Uterus (tissue), 4 donors: Measurements from ENCODE around the gene CUBN. TPM values are rescaled to one million over a fixed set of nuclear protein-coding genes. Genes with fewer than 3 reads are reported as not detected.

Source experiments
- DNase-seq, 2 donors: peaks; one replicate each; pipeline ENCODE4 v3.0.0-alpha.2; 2019 to 2020
- H3K27ac ChIP-seq, 2 donors: fragments of 200-600 bp; sonication (generic); 1 replicate in 1 of 2; 2 replicates in 1 of 2; pipeline ENCODE4 v1.5.1; 2016 to 2018
- H3K27me3 ChIP-seq, 2 donors: fragments of 200-600 bp; sonication (generic); one replicate each; pipeline ENCODE4 v1.5.1; 2018 to 2019; ENCODE audit warnings: control low read depth in 1 of 2
- H3K36me3 ChIP-seq, 2 donors: fragments of 200-600 bp; sonication (generic); one replicate each; pipeline ENCODE4 v1.5.1; 2019; ENCODE audit warnings: control low read depth in 1 of 2
- H3K4me1 ChIP-seq, 2 donors: fragments of 200-600 bp; sonication (generic); one replicate each; pipeline ENCODE4 v1.5.1; 2018 to 2019; ENCODE audit warnings: control low read depth in 1 of 2
- H3K4me3 ChIP-seq, 2 donors: fragments of 200-600 bp; sonication (generic); 1 replicate in 1 of 2; 2 replicates in 1 of 2; pipeline ENCODE4 v1.5.1; 2018 to 2019; ENCODE audit warnings: mild to moderate bottlenecking in 1 of 2
- H3K9me3 ChIP-seq, 2 donors: fragments of 200-600 bp; sonication (generic); one replicate each; pipeline ENCODE4 v1.5.1; 2019; ENCODE audit warnings: control low read depth in 1 of 2
- CTCF ChIP-seq, 4 experiments: fragments of 200-600 bp in 2 of 4; fragments of 450-650 bp in 2 of 4; sonication (generic) in 2 of 4; IDR thresholded peaks; one replicate each; pipeline ENCODE4 v1.5.1; 2016 to 2019; ENCODE audit warnings: antibody characterized with exemption in 4 of 4, mild to moderate bottlenecking in 2 of 4, moderate library complexity in 1 of 4
- POLR2A ChIP-seq, 2 donors: fragments of 450-650 bp; IDR thresholded peaks; one replicate each; pipeline ENCODE4 v1.6.1; 2016; ENCODE audit warnings: antibody characterized with exemption in 2 of 2, mild to moderate bottlenecking in 1 of 2, moderate library complexity in 1 of 2
- intact Hi-C: fragments of 100-400 bp; cut with DNase I; formaldehyde crosslinking; loops from one replicate; pipeline ENCODE4 v1.15.1; 2023; ENCODE audit warnings: low total_unique reads
- total RNA-seq, 4 donors: library from RNA; depleted of rRNA in 3 of 4; stranded (reverse); fragments of >200 nt in 3 of 4; gene quantifications; one replicate each; pipeline versions ENCODE4 v1.1.0 to v1.2.4, GENCODE V29; 2014 to 2023
- donor health status: DM: yes; HTN: yes; CAD: no.

CUBN gene
- total RNA-seq, 4 donors from 2014 or later: 3.5 to 9.5 (median 5.1) TPM

GRCh38 chr10:17028798-17029197 is 100.8 kb downstream of the CUBN start:
- Histone ChIP-seq H3K27ac (peak overlapping the region; percentile 68 to 83), H3K4me3 (no peak overlapping the region), H3K36me3 (no peaks in the 10 kb centered on the region), H3K4me1 (no peaks in the 10 kb centered on the region), H3K9me3 (no peaks in the 10 kb centered on the region), H3K27me3 (no peaks in the 10 kb centered on the region)
- no peak for DNase-seq
- intact Hi-C loops: no loop called here
- no peak for TF ChIP-seq POLR2A (IDR thresholded peaks at IDR 0.05)
- no peak for TF ChIP-seq CTCF (IDR thresholded peaks at IDR 0.05)

- Histone ChIP-seq H3K27ac (no peak overlapping the region), H3K4me3 (no peak overlapping the region), H3K9me3 (no peaks in the 10 kb centered on the region), H3K4me1 (no peaks in the 10 kb centered on the region), H3K36me3 (no peaks in the 10 kb centered on the region), H3K27me3 (no peaks in the 10 kb centered on the region)
- TF ChIP-seq CTCF (IDR thresholded peaks at IDR 0.05) (no peak), POLR2A (IDR thresholded peaks at IDR 0.05) (no peak)
- intact Hi-C loops: no loop called here
- no peak for DNase-seq
Measured at GRCh38 chr10:17026686-17027485, 102.7 kb downstream of the CUBN start.

GRCh38 chr10:17025444-17026295 is 103.9 kb downstream of the CUBN start:
- Histone ChIP-seq H3K4me3 (no peak overlapping the region), H3K36me3 (no peaks in the 10 kb centered on the region), H3K4me1 (no peaks in the 10 kb centered on the region), H3K9me3 (no peaks in the 10 kb centered on the region), H3K27me3 (no peaks in the 10 kb centered on the region), H3K27ac (peak overlapping the region in 1 of 2 donors; percentile 24)
- intact Hi-C loops: no loop called here
- no peak for TF ChIP-seq CTCF (IDR thresholded peaks at IDR 0.05)
- TF ChIP-seq POLR2A (IDR thresholded peaks at IDR 0.05): no peak
- DNase-seq: no peak

GRCh38 chr10:17024461-17024860 is 105.2 kb downstream of the CUBN start:
- DNase-seq: no peak
- Histone ChIP-seq H3K36me3 (no peaks in the 10 kb centered on the region), H3K4me1 (no peaks in the 10 kb centered on the region), H3K9me3 (no peaks in the 10 kb centered on the region), H3K27ac (no peak overlapping the region), H3K4me3 (no peak overlapping the region), H3K27me3 (no peaks in the 10 kb centered on the region)
- intact Hi-C loops: no loop called here
- no peak for TF ChIP-seq CTCF (IDR thresholded peaks at IDR 0.05)
- TF ChIP-seq POLR2A (IDR thresholded peaks at IDR 0.05): no peak
